Lung (tissue), 12 donors: ENCODE results near the gene PLEKHG4B. TPM values are rescaled to one million over a fixed set of nuclear protein-coding genes. Genes with fewer than 3 reads are reported as not detected.

Source experiments
- ATAC-seq: fragments of 200-7000 bp; cut with Tn5 transposase; one replicate; pipeline ENCODE4 v1.9.1; 2020; ENCODE audit warnings: moderate number of reproducible peaks; ENCODE audit not compliant: insufficient read depth, low FRiP score
- DNase-seq, 3 donors: peaks; one replicate each; pipeline ENCODE4 v3.0.0-alpha.2; 2013 to 2017
- H3K27ac ChIP-seq, 2 donors: one replicate each; pipeline ENCODE4 v1.5.1; 2013; ENCODE audit warnings: mild to moderate bottlenecking in 2 of 2, moderate library complexity in 2 of 2, control low read depth in 1 of 2, inconsistent platforms in 1 of 2, low read depth in 1 of 2, low read length in 1 of 2
- H3K27me3 ChIP-seq, 3 donors: one replicate each; pipeline ENCODE4 v1.5.1; 2013; ENCODE audit warnings: low read length in 2 of 3; ENCODE audit not compliant: control insufficient read depth in 3 of 3, insufficient read depth in 3 of 3
- H3K36me3 ChIP-seq, 4 donors: one replicate each; pipeline ENCODE4 v1.5.1; 2013; ENCODE audit warnings: low read length in 4 of 4, mild to moderate bottlenecking in 1 of 4, moderate library complexity in 1 of 4; ENCODE audit not compliant: control insufficient read depth in 4 of 4, insufficient read depth in 4 of 4
- H3K4me1 ChIP-seq, 5 donors: one replicate each; pipeline ENCODE4 v1.5.1; 2013; ENCODE audit warnings: low read length in 5 of 5, mild to moderate bottlenecking in 2 of 5, moderate library complexity in 1 of 5; ENCODE audit not compliant: control insufficient read depth in 5 of 5, insufficient read depth in 5 of 5
- H3K4me3 ChIP-seq: one replicate; pipeline ENCODE4 v1.5.1; 2013; ENCODE audit warnings: mild to moderate bottlenecking, control low read depth, moderate library complexity
- H3K9ac ChIP-seq, 2 donors: one replicate each; pipeline ENCODE4 v1.5.1; 2013; ENCODE audit warnings: low read length in 2 of 2, control low read depth in 1 of 2; ENCODE audit not compliant: insufficient read depth in 1 of 2
- H3K9me3 ChIP-seq, 4 donors: one replicate each; pipeline ENCODE4 v1.5.1; 2013; ENCODE audit warnings: low read length in 3 of 4, mild to moderate bottlenecking in 1 of 4, moderate library complexity in 1 of 4; ENCODE audit not compliant: control insufficient read depth in 4 of 4, insufficient read depth in 3 of 4
- CTCF ChIP-seq: IDR thresholded peaks from 2 replicates; pipeline ENCODE4 v1.5.1; 2012; ENCODE audit warnings: mild to moderate bottlenecking; ENCODE audit errors: control extremely low read depth, extremely low read depth
- WGBS, 2 donors: extraction: QIAGEN DNeasy Blood & Tissue Kit; methylation state at CpG; one replicate each; pipeline ENCODE4 v1.1.7; 2013; 5-methylcytosine and 5-hydroxymethylcytosine counted together
- polyA plus RNA-seq, 2 donors: library from polyadenylated mRNA; stranded (reverse); fragments of 200-250 nt; gene quantifications; one replicate each; pipeline ENCODE4 v1.2.1, GENCODE V29; 2013
- total RNA-seq, 2 donors: library from RNA; depleted of rRNA in 1 of 2; stranded (reverse); fragments of >200 nt in 1 of 2; gene quantifications; one replicate each; pipeline ENCODE4 v1.2.1, GENCODE V29; 2014 to 2021
- donor health status: control.
- donor health status: control.
- donor health status: Bipolar disorder and iron deficiency.
- donor health status: healthy.
- donor health status: DM: yes; HTN: yes; CAD: no.

Gene PLEKHG4B
- total and polyA plus RNA-seq, 4 donors: 0.24 to 4.7 (median 3.0) TPM

- ATAC-seq (no peak), DNase-seq (no peak)
- no peaks in the 10 kb centered on the region for H3K4me1 ChIP-seq
- H3K9me3 ChIP-seq: no peaks in the 10 kb centered on the region
- peaks cover 0 to 5% (median 0%) of the 10 kb centered on the region in 4 donors for H3K36me3 ChIP-seq
- no peak overlapping the region for H3K4me3 ChIP-seq
- H3K27me3 ChIP-seq: no peaks in the 10 kb centered on the region
- H3K27ac ChIP-seq: no peak overlapping the region
- 91 to 97% methylated on average over 9 of the region's 9 CpGs for WGBS, 2 donors
- no peak overlapping the region for H3K9ac ChIP-seq
- TF ChIP-seq CTCF: no peak
Observed at GRCh38 chr5:179401-179800, 87.4 kb downstream of the PLEKHG4B start.

GRCh38 chr5:180286-180918, 88.4 kb downstream of the PLEKHG4B start:
- H3K27ac ChIP-seq: no peak overlapping the region
- peaks cover 0 to 5% (median 0%) of the 10 kb centered on the region in 4 donors for H3K36me3 ChIP-seq
- H3K4me3 ChIP-seq: no peak overlapping the region
- no peaks in the 10 kb centered on the region for H3K4me1 ChIP-seq
- DNase-seq (no peak), ATAC-seq (no peak)
- 73 to 76% methylated on average over 13 of the region's 13 CpGs for WGBS, 2 donors
- no peak overlapping the region for H3K9ac ChIP-seq
- no peaks in the 10 kb centered on the region for H3K9me3 ChIP-seq
- TF ChIP-seq CTCF: no peak
- H3K27me3 ChIP-seq: no peaks in the 10 kb centered on the region

GRCh38 chr5:181160-181559, 89.2 kb downstream of the PLEKHG4B start:
- DNase-seq (no peak), ATAC-seq (no peak)
- TF ChIP-seq CTCF: no peak
- Histone ChIP-seq H3K27me3 (no peaks in the 10 kb centered on the region), H3K4me1 (no peaks in the 10 kb centered on the region), H3K9ac (no peak overlapping the region), H3K36me3 (peaks cover 0 to 5% (median 0%) of the 10 kb centered on the region in 4 donors), H3K9me3 (no peaks in the 10 kb centered on the region), H3K27ac (no peak overlapping the region), H3K4me3 (no peak overlapping the region)
- WGBS, 2 donors: 90 to 91% methylated on average over 9 of the region's 9 CpGs

GRCh38 chr5:181566-181965, 89.6 kb downstream of the PLEKHG4B start:
- Histone ChIP-seq H3K36me3 (peaks cover 0 to 5% (median 0%) of the 10 kb centered on the region in 4 donors), H3K9me3 (no peaks in the 10 kb centered on the region), H3K27me3 (no peaks in the 10 kb centered on the region), H3K9ac (no peak overlapping the region), H3K4me1 (no peaks in the 10 kb centered on the region), H3K27ac (no peak overlapping the region), H3K4me3 (no peak overlapping the region)
- ATAC-seq: no peak
- WGBS, 2 donors: 92% methylated on average over 22 of the region's 22 CpGs
- no peak for DNase-seq
- TF ChIP-seq CTCF: no peak
